H1 (cell line): ENCODE measurements around the gene U2SURP. TPM values are rescaled to one million over a fixed set of nuclear protein-coding genes. Genes with fewer than 3 reads are reported as not detected.

Source experiments
- EZH2 ChIP-seq: fragments of 200-600 bp; sonication (generic); IDR thresholded peaks from 2 replicates; pipeline ENCODE4 v1.7.1; 2012; ENCODE audit warnings: low read depth, mild to moderate bottlenecking, moderate library complexity, low read length, inconsistent platforms; ENCODE audit not compliant: severe bottlenecking
- polyA plus RNA-seq, 7 experiments: library from polyadenylated mRNA; depleted of rRNA in 3 of 7; stranded (reverse) in 5 of 7; unstranded in 2 of 7; fragments of >200 nt in 5 of 7; fragments of 200-250 nt in 2 of 7; gene quantifications; 1 replicate in 5 of 7; 2 replicates in 1 of 7; 4 replicates in 1 of 7; pipeline versions ENCODE4 v1.2.1 to v1.2.3, GENCODE V29; 2011 to 2013; ENCODE audit warnings: missing spikeins in 2 of 7, mixed read lengths in 2 of 7
- total RNA-seq: library from RNA; stranded (reverse); fragmentation: NEBNext Ultra II Directional; extraction: Animal tissue kit (Norgen Biotek cat#: 25700); gene quantifications from 2 replicates; pipeline ENCODE4 v1.2.1, GENCODE V29; 2021
- TF ChIP-seq, protein P1 (sequence below): IDR thresholded peaks from 2 replicates; pipeline ENCODE4 v1.6.1; 2012; ENCODE audit warnings: low read length, inconsistent platforms

U2SURP gene
- total and polyA plus RNA-seq, 2 of the 8 experiments (the other 6 are each of a cell fraction or from before 2014, with no cell fraction given): 22.2 to 167 TPM

DNA sequence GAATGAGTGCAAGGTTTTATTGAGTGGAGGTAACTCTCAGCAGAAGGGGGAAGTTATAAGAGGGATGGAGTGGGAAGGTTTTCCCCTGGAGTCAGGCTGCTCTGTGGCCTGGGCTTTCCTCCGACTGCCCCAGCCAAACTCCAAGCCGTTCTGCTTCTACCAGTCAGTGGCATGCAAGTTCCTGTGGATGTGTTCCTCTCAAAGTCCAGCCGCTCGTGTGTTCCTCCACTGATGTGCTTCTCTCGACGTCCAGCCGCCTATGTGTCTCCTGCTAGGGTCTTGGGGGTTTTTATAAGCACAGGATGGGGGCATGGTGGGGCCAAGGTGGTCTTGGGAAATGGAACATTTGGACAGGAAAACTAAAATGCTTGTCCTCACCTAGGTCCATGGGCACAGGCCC is 9.0 kb upstream of the U2SURP start (continued):
- TF ChIP-seq, protein P1, sequence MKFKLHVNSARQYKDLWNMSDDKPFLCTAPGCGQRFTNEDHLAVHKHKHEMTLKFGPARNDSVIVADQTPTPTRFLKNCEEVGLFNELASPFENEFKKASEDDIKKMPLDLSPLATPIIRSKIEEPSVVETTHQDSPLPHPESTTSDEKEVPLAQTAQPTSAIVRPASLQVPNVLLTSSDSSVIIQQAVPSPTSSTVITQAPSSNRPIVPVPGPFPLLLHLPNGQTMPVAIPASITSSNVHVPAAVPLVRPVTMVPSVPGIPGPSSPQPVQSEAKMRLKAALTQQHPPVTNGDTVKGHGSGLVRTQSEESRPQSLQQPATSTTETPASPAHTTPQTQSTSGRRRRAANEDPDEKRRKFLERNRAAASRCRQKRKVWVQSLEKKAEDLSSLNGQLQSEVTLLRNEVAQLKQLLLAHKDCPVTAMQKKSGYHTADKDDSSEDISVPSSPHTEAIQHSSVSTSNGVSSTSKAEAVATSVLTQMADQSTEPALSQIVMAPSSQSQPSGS: no peak
- no peak for TF ChIP-seq EZH2
